Prostate gland (tissue), 2 donors: ENCODE measurements around the gene WASF3.

Experiments used
- POLR2AphosphoS5 ChIP-seq: sonication (generic); formaldehyde crosslinking; IDR thresholded peaks from one replicate; pipeline ENCODE4 v1.6.1; 2017; ENCODE audit warnings: antibody characterized with exemption
- TF ChIP-seq, protein P1 (sequence below), 4 experiments: fragments of 200-600 bp in 2 of 4; fragments of 450-650 bp in 2 of 4; sonication (generic) in 2 of 4; IDR thresholded peaks; 1 replicate in 3 of 4; 2 replicates in 1 of 4; pipeline ENCODE4 v1.5.1; 2016 to 2019; ENCODE audit warnings: antibody characterized with exemption in 4 of 4, mild to moderate bottlenecking in 2 of 4, moderate library complexity in 2 of 4

DNA sequence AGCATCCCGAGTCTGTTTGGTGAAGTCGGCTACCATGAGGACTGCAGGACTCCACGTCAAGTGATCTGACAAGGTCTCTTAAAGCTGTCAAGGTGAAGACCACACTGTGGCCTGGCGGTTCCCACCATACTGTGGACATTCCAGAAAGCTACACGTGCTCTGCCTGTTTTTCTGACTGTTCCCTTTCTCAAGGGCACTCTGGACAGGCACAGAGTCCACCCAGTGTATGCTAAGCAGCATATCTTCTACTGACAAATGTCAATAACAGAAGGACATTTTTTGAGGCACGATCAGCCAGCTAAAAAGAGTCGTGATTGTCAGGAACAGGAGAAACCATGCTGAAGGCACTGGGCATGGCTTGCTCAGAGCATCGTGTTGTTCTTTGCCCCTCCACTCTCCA lies 12.8 kb upstream of the WASF3 start:
- TF ChIP-seq POLR2AphosphoS5, result no peak
- TF ChIP-seq, protein P1, sequence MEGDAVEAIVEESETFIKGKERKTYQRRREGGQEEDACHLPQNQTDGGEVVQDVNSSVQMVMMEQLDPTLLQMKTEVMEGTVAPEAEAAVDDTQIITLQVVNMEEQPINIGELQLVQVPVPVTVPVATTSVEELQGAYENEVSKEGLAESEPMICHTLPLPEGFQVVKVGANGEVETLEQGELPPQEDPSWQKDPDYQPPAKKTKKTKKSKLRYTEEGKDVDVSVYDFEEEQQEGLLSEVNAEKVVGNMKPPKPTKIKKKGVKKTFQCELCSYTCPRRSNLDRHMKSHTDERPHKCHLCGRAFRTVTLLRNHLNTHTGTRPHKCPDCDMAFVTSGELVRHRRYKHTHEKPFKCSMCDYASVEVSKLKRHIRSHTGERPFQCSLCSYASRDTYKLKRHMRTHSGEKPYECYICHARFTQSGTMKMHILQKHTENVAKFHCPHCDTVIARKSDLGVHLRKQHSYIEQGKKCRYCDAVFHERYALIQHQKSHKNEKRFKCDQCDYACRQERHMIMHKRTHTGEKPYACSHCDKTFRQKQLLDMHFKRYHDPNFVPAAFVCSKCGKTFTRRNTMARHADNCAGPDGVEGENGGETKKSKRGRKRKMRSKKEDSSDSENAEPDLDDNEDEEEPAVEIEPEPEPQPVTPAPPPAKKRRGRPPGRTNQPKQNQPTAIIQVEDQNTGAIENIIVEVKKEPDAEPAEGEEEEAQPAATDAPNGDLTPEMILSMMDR (IDR thresholded peaks at IDR 0.05), result no peak
